Activated T-cell treated with anti-CD3 and anti-CD28 coated beads, Interleukin-2, amount 50 U/mL, for 24 hours (primary cell): ENCODE data around the gene GLI2.

Experiments used
- DNase-seq: peaks from one replicate; pipeline ENCODE4 v3.0.0-alpha.2; 2020
- H3K27ac Mint-ChIP-seq: 2 replicates; pipeline ENCODE4 v1.8.0; 2020; ENCODE audit warnings: mild to moderate bottlenecking, mixed read lengths
- H3K27me3 Mint-ChIP-seq: 2 replicates; pipeline ENCODE4 v1.8.0; 2020; ENCODE audit warnings: mixed read lengths
- H3K36me3 Mint-ChIP-seq: 2 replicates; pipeline ENCODE4 v1.8.0; 2020; ENCODE audit warnings: low read depth, mixed read lengths
- H3K4me1 Mint-ChIP-seq: 2 replicates; pipeline ENCODE4 v1.8.0; 2020; ENCODE audit warnings: low read depth, mixed read lengths
- H3K4me3 Mint-ChIP-seq: 2 replicates; pipeline ENCODE4 v1.8.0; 2020; ENCODE audit warnings: mild to moderate bottlenecking, moderate library complexity, mixed read lengths
- H3K9me3 Mint-ChIP-seq: 2 replicates; pipeline ENCODE4 v1.8.0; 2020; ENCODE audit warnings: mixed read lengths

GLI2 gene

GRCh38 chr2:120738786-120739437, 3.2 kb downstream of the GLI2 start:
- Mint-ChIP-seq H3K4me1 (peaks cover 7% of the 10 kb centered on the region), H3K4me3 (no peak overlapping the region), H3K27me3 (peaks cover 82% of the 10 kb centered on the region), H3K9me3 (no peaks in the 10 kb centered on the region), H3K36me3 (no peaks in the 10 kb centered on the region), H3K27ac (no peak overlapping the region)
- no peak for DNase-seq

GRCh38 chr2:120739438-120740090, 3.9 kb downstream of the GLI2 start:
- H3K4me3 Mint-ChIP-seq = no peak overlapping the region

GRCh38 chr2:120740375-120740764, 4.7 kb downstream of the GLI2 start:
- Mint-ChIP-seq H3K36me3 (no peaks in the 10 kb centered on the region), H3K27me3 (peaks cover 79% of the 10 kb centered on the region), H3K9me3 (no peaks in the 10 kb centered on the region), H3K27ac (no peak overlapping the region), H3K4me3 (no peak overlapping the region), H3K4me1 (peaks cover 7% of the 10 kb centered on the region)
- DNase-seq = no peak

More at GRCh38 chr2:120739438-120740090, 3.9 kb downstream of the GLI2 start:
- Mint-ChIP-seq H3K9me3 (no peaks in the 10 kb centered on the region), H3K27me3 (peaks cover 82% of the 10 kb centered on the region), H3K4me1 (peaks cover 7% of the 10 kb centered on the region), H3K27ac (no peak overlapping the region), H3K36me3 (no peaks in the 10 kb centered on the region)
- no peak for DNase-seq

GRCh38 chr2:120740765-120741524, 5.3 kb downstream of the GLI2 start:
- H3K4me3 Mint-ChIP-seq = no peak overlapping the region
- H3K27ac Mint-ChIP-seq = no peak overlapping the region
- no peaks in the 10 kb centered on the region for H3K9me3 Mint-ChIP-seq
- DNase-seq = no peak
- peaks cover 7% of the 10 kb centered on the region for H3K4me1 Mint-ChIP-seq
- peaks cover 79% of the 10 kb centered on the region for H3K27me3 Mint-ChIP-seq
- no peaks in the 10 kb centered on the region for H3K36me3 Mint-ChIP-seq

GRCh38 chr2:120741571-120742561, 6.2 kb downstream of the GLI2 start:
- Mint-ChIP-seq H3K4me1 (peaks cover 7% of the 10 kb centered on the region), H3K9me3 (no peaks in the 10 kb centered on the region), H3K36me3 (no peaks in the 10 kb centered on the region), H3K4me3 (no peak overlapping the region), H3K27me3 (peaks cover 71% of the 10 kb centered on the region), H3K27ac (no peak overlapping the region)
- no peak for DNase-seq

- Mint-ChIP-seq H3K4me1 (no peaks in the 10 kb centered on the region), H3K4me3 (no peak overlapping the region), H3K9me3 (no peaks in the 10 kb centered on the region), H3K27me3 (peaks cover 53% of the 10 kb centered on the region), H3K36me3 (no peaks in the 10 kb centered on the region), H3K27ac (no peak overlapping the region)
- no peak for DNase-seq
These were observed 8.0 kb downstream of the GLI2 start for GRCh38 chr2:120743657-120744056.

GRCh38 chr2:120744817-120745216, 9.1 kb downstream of the GLI2 start:
- H3K36me3 Mint-ChIP-seq = no peaks in the 10 kb centered on the region

GRCh38 chr2:120745420-120746111, 9.9 kb downstream of the GLI2 start:
- no peaks in the 10 kb centered on the region for H3K4me1 Mint-ChIP-seq
- no peaks in the 10 kb centered on the region for H3K36me3 Mint-ChIP-seq
- H3K9me3 Mint-ChIP-seq = no peaks in the 10 kb centered on the region
- no peak for DNase-seq
- H3K4me3 Mint-ChIP-seq = no peak overlapping the region
- no peak overlapping the region for H3K27ac Mint-ChIP-seq
- peaks cover 34% of the 10 kb centered on the region for H3K27me3 Mint-ChIP-seq

More at GRCh38 chr2:120744817-120745216, 9.1 kb downstream of the GLI2 start:
- H3K9me3 Mint-ChIP-seq = no peaks in the 10 kb centered on the region
- H3K27me3 Mint-ChIP-seq = peaks cover 42% of the 10 kb centered on the region
- H3K4me3 Mint-ChIP-seq = no peak overlapping the region
- no peak overlapping the region for H3K27ac Mint-ChIP-seq
- no peaks in the 10 kb centered on the region for H3K4me1 Mint-ChIP-seq
- no peak for DNase-seq

- H3K9me3 Mint-ChIP-seq = no peaks in the 10 kb centered on the region
- H3K36me3 Mint-ChIP-seq = no peaks in the 10 kb centered on the region
- H3K27me3 Mint-ChIP-seq = peaks cover 28% of the 10 kb centered on the region
- H3K4me3 Mint-ChIP-seq = no peak overlapping the region
- H3K4me1 Mint-ChIP-seq = no peaks in the 10 kb centered on the region
- no peak for DNase-seq
- no peak overlapping the region for H3K27ac Mint-ChIP-seq
These were observed 10.5 kb downstream of the GLI2 start for GRCh38 chr2:120746144-120746543.

- peaks cover 21% of the 10 kb centered on the region for H3K27me3 Mint-ChIP-seq
- no peak overlapping the region for H3K27ac Mint-ChIP-seq
- H3K4me1 Mint-ChIP-seq = no peaks in the 10 kb centered on the region
- no peak overlapping the region for H3K4me3 Mint-ChIP-seq
- H3K9me3 Mint-ChIP-seq = no peaks in the 10 kb centered on the region
- H3K36me3 Mint-ChIP-seq = no peaks in the 10 kb centered on the region
- no peak for DNase-seq
These were observed 11.6 kb downstream of the GLI2 start for GRCh38 chr2:120747281-120747680.

GRCh38 chr2:120747706-120748105, 12.0 kb downstream of the GLI2 start:
- no peak overlapping the region for H3K4me3 Mint-ChIP-seq
- no peaks in the 10 kb centered on the region for H3K4me1 Mint-ChIP-seq
- no peaks in the 10 kb centered on the region for H3K9me3 Mint-ChIP-seq
- no peak overlapping the region for H3K27ac Mint-ChIP-seq
- DNase-seq = no peak
- no peaks in the 10 kb centered on the region for H3K36me3 Mint-ChIP-seq
- H3K27me3 Mint-ChIP-seq = peaks cover 17% of the 10 kb centered on the region

GRCh38 chr2:120748310-120748709, 12.6 kb downstream of the GLI2 start:
- no peak overlapping the region for H3K27ac Mint-ChIP-seq
- no peak for DNase-seq
- H3K4me1 Mint-ChIP-seq = no peaks in the 10 kb centered on the region
- H3K27me3 Mint-ChIP-seq = peaks cover 11% of the 10 kb centered on the region
- H3K9me3 Mint-ChIP-seq = no peaks in the 10 kb centered on the region
- H3K36me3 Mint-ChIP-seq = no peaks in the 10 kb centered on the region
- no peak overlapping the region for H3K4me3 Mint-ChIP-seq

- H3K9me3 Mint-ChIP-seq = no peaks in the 10 kb centered on the region
- H3K36me3 Mint-ChIP-seq = no peaks in the 10 kb centered on the region
- DNase-seq = no peak
- no peak overlapping the region for H3K4me3 Mint-ChIP-seq
- H3K4me1 Mint-ChIP-seq = no peaks in the 10 kb centered on the region
- peaks cover 9% of the 10 kb centered on the region for H3K27me3 Mint-ChIP-seq
- no peak overlapping the region for H3K27ac Mint-ChIP-seq
These were observed 13.1 kb downstream of the GLI2 start for GRCh38 chr2:120748741-120749140.
